Loucy (cell line): Measurements from ENCODE around the gene TLCD5.

Source experiments
- H2AFZ ChIP-seq: fragments of 200-600 bp; sonication (generic); 2 replicates; pipeline ENCODE4 v1.6.0; 2016; ENCODE audit warnings: antibody characterized with exemption, mild to moderate bottlenecking, low read length, moderate library complexity
- H3F3A ChIP-seq: fragments of 200-600 bp; 2 replicates; pipeline ENCODE4 v1.6.0; 2016; ENCODE audit warnings: antibody characterized with exemption, low read depth, mild to moderate bottlenecking
- H3K27me3 ChIP-seq: fragments of 200-600 bp; sonication (generic); 2 replicates; pipeline ENCODE4 v1.6.1; 2014; ENCODE audit warnings: low read length, mild to moderate bottlenecking; ENCODE audit not compliant: insufficient read depth, poor library complexity, severe bottlenecking
- H3K36me3 ChIP-seq: fragments of 200-600 bp; sonication (generic); 2 replicates; pipeline ENCODE4 v1.6.1; 2016; ENCODE audit warnings: low read length; ENCODE audit not compliant: insufficient read depth
- H3K4me1 ChIP-seq: fragments of 200-600 bp; sonication (generic); 2 replicates; pipeline ENCODE4 v1.5.1; 2014; ENCODE audit warnings: low read length, mild to moderate bottlenecking; ENCODE audit not compliant: insufficient read depth, poor library complexity, severe bottlenecking
- H3K4me2 ChIP-seq: fragments of 200-600 bp; sonication (generic); 2 replicates; pipeline ENCODE4 v1.6.0; 2014; ENCODE audit warnings: antibody characterized with exemption, low read length, low read depth, mild to moderate bottlenecking; ENCODE audit not compliant: poor library complexity, severe bottlenecking
- H3K4me3 ChIP-seq: fragments of 200-600 bp; sonication (generic); 2 replicates; pipeline ENCODE4 v1.5.1; 2014; ENCODE audit warnings: low read length, mild to moderate bottlenecking, mixed read lengths; ENCODE audit not compliant: poor library complexity, severe bottlenecking
- H3K79me2 ChIP-seq: fragments of 200-600 bp; sonication (generic); 2 replicates; pipeline ENCODE4 v1.6.1; 2014; ENCODE audit warnings: low read length; ENCODE audit not compliant: insufficient read depth
- H3K9ac ChIP-seq: fragments of 200-600 bp; sonication (generic); 2 replicates; pipeline ENCODE4 v1.6.0; 2014; ENCODE audit warnings: mild to moderate bottlenecking, low read depth, low read length, moderate library complexity; ENCODE audit not compliant: poor library complexity, severe bottlenecking
- H3K9me2 ChIP-seq: fragments of 200-600 bp; sonication (generic); replicated peaks from 2 replicates; pipeline ENCODE4 v1.6.1; 2016; ENCODE audit warnings: low read depth, low read length, mixed read lengths
- H3K9me3 ChIP-seq: fragments of 200-600 bp; sonication (generic); 2 replicates; pipeline ENCODE4 v1.6.1; 2014; ENCODE audit warnings: mild to moderate bottlenecking, antibody characterized with exemption, low read length, low read depth; ENCODE audit not compliant: insufficient read depth
- H4K20me1 ChIP-seq: fragments of 200-600 bp; sonication (generic); 2 replicates; pipeline ENCODE4 v1.6.0; 2014; ENCODE audit warnings: antibody characterized with exemption, low read length, mild to moderate bottlenecking; ENCODE audit not compliant: insufficient read depth, poor library complexity, severe bottlenecking
- CTCF ChIP-seq: fragments of 200-600 bp; sonication (generic); conservative IDR thresholded peaks from 2 replicates; pipeline ENCODE4 v1.5.1; 2014; ENCODE audit warnings: mild to moderate bottlenecking, antibody characterized with exemption, low read length
- EZH2phosphoT487 ChIP-seq: fragments of 200-600 bp; IDR thresholded peaks from 2 replicates; pipeline ENCODE4 v1.6.1; 2018; ENCODE audit warnings: antibody characterized with exemption, mild to moderate bottlenecking, moderate library complexity, borderline replicate concordance

The TLCD5 gene

DNA sequence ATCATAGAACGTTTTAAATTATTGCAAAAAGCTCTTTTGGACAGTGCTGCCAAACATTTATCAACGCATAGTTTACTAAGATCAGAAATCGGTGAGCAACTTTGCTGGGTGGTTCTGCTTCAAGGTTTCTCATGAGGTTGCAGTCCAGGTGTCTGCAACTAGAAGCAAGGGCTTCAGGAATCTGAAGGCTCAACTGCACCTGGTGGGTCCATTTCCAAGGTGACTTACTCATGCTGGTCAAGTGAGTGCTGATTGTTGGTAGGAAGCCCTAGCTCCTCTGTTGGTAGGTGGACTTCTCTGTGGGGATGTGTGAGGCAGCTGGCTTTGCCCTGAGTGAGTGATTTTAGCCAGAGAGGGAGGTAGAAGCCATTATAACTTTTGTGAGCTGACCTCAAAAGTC, 33.6 kb downstream of the TLCD5 start:
- Histone ChIP-seq H3K9ac (no peak overlapping the region), H4K20me1 (no peaks in the 10 kb centered on the region), H3F3A (no peaks in the 10 kb centered on the region), H3K9me3 (no peaks in the 10 kb centered on the region), H2AFZ (no peak overlapping the region), H3K27me3 (peaks cover 79% of the 10 kb centered on the region), H3K4me1 (no peaks in the 10 kb centered on the region), H3K79me2 (no peaks in the 10 kb centered on the region), H3K4me3 (no peak overlapping the region), H3K9me2 (no peaks in the 10 kb centered on the region), H3K4me2 (no peak overlapping the region), H3K36me3 (no peaks in the 10 kb centered on the region)
- TF ChIP-seq EZH2phosphoT487 (no peak), CTCF (no peak)

- no peak overlapping the region for H2AFZ ChIP-seq
- peaks cover 48% of the 10 kb centered on the region for H3K27me3 ChIP-seq
- no peak overlapping the region for H3K4me3 ChIP-seq
- H3K9ac ChIP-seq: no peak overlapping the region
- no peaks in the 10 kb centered on the region for H3K9me3 ChIP-seq
- no peaks in the 10 kb centered on the region for H4K20me1 ChIP-seq
- no peak for TF ChIP-seq EZH2phosphoT487
- TF ChIP-seq CTCF: no peak
- H3K4me1 ChIP-seq: no peaks in the 10 kb centered on the region
- no peaks in the 10 kb centered on the region for H3K79me2 ChIP-seq
- H3K4me2 ChIP-seq: no peak overlapping the region
- no peaks in the 10 kb centered on the region for H3F3A ChIP-seq
- H3K9me2 ChIP-seq: no peaks in the 10 kb centered on the region
- H3K36me3 ChIP-seq: no peaks in the 10 kb centered on the region
These were observed 38.3 kb downstream of the TLCD5 start for GRCh38 chr11:120363436-120363835.

DNA sequence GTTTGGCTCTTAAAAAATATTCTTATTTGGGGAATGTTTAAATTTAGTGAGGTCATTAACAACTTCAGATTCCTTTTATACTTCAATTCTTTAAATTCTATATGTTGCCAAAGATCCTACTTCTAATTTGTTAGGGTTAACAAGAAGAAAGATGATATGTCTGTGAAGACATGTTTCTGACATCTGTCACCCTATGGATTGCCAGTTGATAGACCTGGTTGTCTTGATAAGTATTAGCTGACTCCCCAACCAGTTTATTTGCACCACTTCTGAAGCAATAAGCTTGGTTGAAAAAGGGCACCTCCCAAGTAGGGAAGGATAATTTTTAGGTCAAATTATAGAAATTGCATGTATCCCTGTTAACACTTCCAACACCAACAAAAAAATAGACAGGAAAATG, 40.4 kb downstream of the TLCD5 start:
- H3K4me1 ChIP-seq: no peaks in the 10 kb centered on the region
- H3K9ac ChIP-seq: no peak overlapping the region
- no peaks in the 10 kb centered on the region for H3K36me3 ChIP-seq
- H3K9me2 ChIP-seq: no peaks in the 10 kb centered on the region
- no peak overlapping the region for H2AFZ ChIP-seq
- H3K9me3 ChIP-seq: no peaks in the 10 kb centered on the region
- no peak overlapping the region for H3K4me3 ChIP-seq
- peaks cover 33% of the 10 kb centered on the region for H3K27me3 ChIP-seq
- H3F3A ChIP-seq: no peaks in the 10 kb centered on the region
- no peak overlapping the region for H3K4me2 ChIP-seq
- H4K20me1 ChIP-seq: no peaks in the 10 kb centered on the region
- TF ChIP-seq EZH2phosphoT487 (no peak), CTCF (no peak)
- no peaks in the 10 kb centered on the region for H3K79me2 ChIP-seq
